ENCODE measurements around the gene SLC23A2. TPM values are rescaled to one million over a fixed set of nuclear protein-coding genes. Genes with fewer than 3 reads are reported as not detected.
A peak's percentile ranks its signal among the peaks of the same experiment; 100 is the strongest.

The SLC23A2 gene
- total and polyA plus RNA-seq, 7 donors: 0.60 to 15.2 (median 10.9) TPM

GRCh38 chr20:4855555-4855954 lies 145.8 kb downstream of the SLC23A2 start:
- intact Hi-C loops (cut with DNase I): no loop called here

GRCh38 chr20:4855097-4855496 lies 146.2 kb downstream of the SLC23A2 start:
- no peaks in the 10 kb centered on the region for H3K9me3 ChIP-seq
- H3K36me3 ChIP-seq: peaks cover 8 to 67% (median 9%) of the 10 kb centered on the region in 4 donors
- H3K4me3 ChIP-seq: no peak overlapping the region
- H3K4me1 ChIP-seq: no peaks in the 10 kb centered on the region
- intact Hi-C loops (cut with DNase I): no loop called here
- peak; percentile 52 for DNase-seq
- no peak for TF ChIP-seq EP300 (IDR thresholded peaks at IDR 0.05)
- TF ChIP-seq POLR2AphosphoS5 (IDR thresholded peaks at IDR 0.05): no peak
- TF ChIP-seq CTCF (IDR thresholded peaks at IDR 0.05): no peak
- no peak for TF ChIP-seq POLR2A (IDR thresholded peaks at IDR 0.05)
- WGBS, 2 donors: 94 to 95% methylated on average over 12 of the region's 12 CpGs
- no peaks in the 10 kb centered on the region for H3K27me3 ChIP-seq
- no peak overlapping the region for H3K27ac ChIP-seq

More at GRCh38 chr20:4855555-4855954, 145.8 kb downstream of the SLC23A2 start:
- H3K27ac ChIP-seq: no peak overlapping the region
- H3K4me1 ChIP-seq: no peaks in the 10 kb centered on the region
- TF ChIP-seq POLR2AphosphoS5 (IDR thresholded peaks at IDR 0.05) (no peak), POLR2A (IDR thresholded peaks at IDR 0.05) (no peak), CTCF (IDR thresholded peaks at IDR 0.05) (no peak), EP300 (IDR thresholded peaks at IDR 0.05) (no peak)
- DNase-seq: peak; percentile 43
- WGBS, 2 donors: 91 to 94% methylated on average over 14 of the region's 14 CpGs
- peaks cover 10 to 72% (median 12%) of the 10 kb centered on the region in 4 donors for H3K36me3 ChIP-seq
- H3K9me3 ChIP-seq: no peaks in the 10 kb centered on the region
- no peaks in the 10 kb centered on the region for H3K27me3 ChIP-seq
- H3K4me3 ChIP-seq: no peak overlapping the region

- Histone ChIP-seq H3K9me3 (no peaks in the 10 kb centered on the region), H3K36me3 (peaks cover 7 to 61% (median 9%) of the 10 kb centered on the region in 4 donors), H3K27me3 (no peaks in the 10 kb centered on the region), H3K27ac (no peak overlapping the region), H3K4me3 (no peak overlapping the region), H3K4me1 (no peaks in the 10 kb centered on the region)
- 94 to 96% methylated on average over 4 of the region's 4 CpGs for WGBS, 2 donors
- no peak for TF ChIP-seq POLR2AphosphoS5 (IDR thresholded peaks at IDR 0.05)
- TF ChIP-seq POLR2A (IDR thresholded peaks at IDR 0.05): no peak
- TF ChIP-seq CTCF (IDR thresholded peaks at IDR 0.05): no peak
- TF ChIP-seq EP300 (IDR thresholded peaks at IDR 0.05): no peak
- intact Hi-C loops (cut with DNase I): no loop called here
- peak; percentile 34 for DNase-seq
Measured at GRCh38 chr20:4854561-4854901, 146.8 kb downstream of the SLC23A2 start.

GRCh38 chr20:4853757-4854560 lies 147.4 kb downstream of the SLC23A2 start:
- peaks cover 7 to 56% (median 9%) of the 10 kb centered on the region in 4 donors for H3K36me3 ChIP-seq
- H3K27ac ChIP-seq: no peak overlapping the region
- no peaks in the 10 kb centered on the region for H3K4me1 ChIP-seq
- no peak overlapping the region for H3K4me3 ChIP-seq
- 92 to 95% methylated on average over 9 of the region's 9 CpGs for WGBS, 2 donors
- TF ChIP-seq POLR2AphosphoS5 (IDR thresholded peaks at IDR 0.05) (no peak), POLR2A (IDR thresholded peaks at IDR 0.05) (no peak), EP300 (IDR thresholded peaks at IDR 0.05) (no peak), CTCF (IDR thresholded peaks at IDR 0.05) (no peak)
- no peaks in the 10 kb centered on the region for H3K27me3 ChIP-seq
- H3K9me3 ChIP-seq: no peaks in the 10 kb centered on the region
- intact Hi-C loops (cut with DNase I): no loop called here
- DNase-seq: peak; percentile 34

Data from sigmoid colon (tissue), 7 donors.